Measurements from ENCODE around the gene MXI1.
"Not testable (repeated sequence)": the region's sequence is repeated elsewhere in the genome, so short reads cannot be mapped to it uniquely, and the experiment has no call there.

GRCh38 chr10:110272995-110273394 is 65.6 kb downstream of the MXI1 start:
- not testable (repeated sequence) for TF ChIP-seq CTCF (IDR thresholded peaks at IDR 0.05; ENCODE audit: insufficient read depth, low read depth, low read length); EZH2 (IDR thresholded peaks at IDR 0.05; ENCODE audit: insufficient read depth, low read length)
